Stomach (tissue), 4 donors: Measurements from ENCODE around the gene KRT7.

Experiments
- CTCF ChIP-seq, 7 experiments: fragments of 450-650 bp in 4 of 7; fragments of 200-600 bp in 3 of 7; sonication (generic) in 3 of 7; IDR thresholded peaks; one replicate each; pipeline ENCODE4 v1.5.1; 2016 to 2019; ENCODE audit warnings: antibody characterized with exemption in 7 of 7, control low read depth in 2 of 7, mild to moderate bottlenecking in 1 of 7
- POLR2A ChIP-seq, 4 donors: fragments of 450-650 bp; IDR thresholded peaks; one replicate each; pipeline ENCODE4 v1.6.1; 2016; ENCODE audit warnings: antibody characterized with exemption in 4 of 4, control low read depth in 2 of 4, mild to moderate bottlenecking in 1 of 4, moderate library complexity in 1 of 4

- TF ChIP-seq POLR2A (IDR thresholded peaks at IDR 0.05) (no peak), CTCF (IDR thresholded peaks at IDR 0.05) (no peak)
Measured at GRCh38 chr12:52245259-52245961, 12.4 kb downstream of the KRT7 start.
